ENCODE measurements around the gene F13A1. TPM values are rescaled to one million over a fixed set of nuclear protein-coding genes. Genes with fewer than 3 reads are reported as not detected.

F13A1 gene
- total and polyA plus RNA-seq, 12 donors, result 10.5 to 481 (median 157) TPM

- H3K27me3 ChIP-seq, result no peaks in the 10 kb centered on the region
- no peaks in the 10 kb centered on the region for H3K36me3 ChIP-seq (replicated peaks in 1 of 2)
- WGBS, 4 donors, result 86 to 91% (median 90%) methylated on average over 6 of the region's 6 CpGs
- intact Hi-C loops (cut with DNase I), result no loop called here
- H3K27ac ChIP-seq, result no peak overlapping the region
- TF ChIP-seq, protein P1, sequence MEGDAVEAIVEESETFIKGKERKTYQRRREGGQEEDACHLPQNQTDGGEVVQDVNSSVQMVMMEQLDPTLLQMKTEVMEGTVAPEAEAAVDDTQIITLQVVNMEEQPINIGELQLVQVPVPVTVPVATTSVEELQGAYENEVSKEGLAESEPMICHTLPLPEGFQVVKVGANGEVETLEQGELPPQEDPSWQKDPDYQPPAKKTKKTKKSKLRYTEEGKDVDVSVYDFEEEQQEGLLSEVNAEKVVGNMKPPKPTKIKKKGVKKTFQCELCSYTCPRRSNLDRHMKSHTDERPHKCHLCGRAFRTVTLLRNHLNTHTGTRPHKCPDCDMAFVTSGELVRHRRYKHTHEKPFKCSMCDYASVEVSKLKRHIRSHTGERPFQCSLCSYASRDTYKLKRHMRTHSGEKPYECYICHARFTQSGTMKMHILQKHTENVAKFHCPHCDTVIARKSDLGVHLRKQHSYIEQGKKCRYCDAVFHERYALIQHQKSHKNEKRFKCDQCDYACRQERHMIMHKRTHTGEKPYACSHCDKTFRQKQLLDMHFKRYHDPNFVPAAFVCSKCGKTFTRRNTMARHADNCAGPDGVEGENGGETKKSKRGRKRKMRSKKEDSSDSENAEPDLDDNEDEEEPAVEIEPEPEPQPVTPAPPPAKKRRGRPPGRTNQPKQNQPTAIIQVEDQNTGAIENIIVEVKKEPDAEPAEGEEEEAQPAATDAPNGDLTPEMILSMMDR (IDR thresholded peaks at IDR 0.05), result no peak
- no peak for TF ChIP-seq POLR2A (IDR thresholded peaks at IDR 0.05)
- H3K4me3 ChIP-seq, result no peak overlapping the region
- no peaks in the 10 kb centered on the region for H3K9me3 ChIP-seq (replicated peaks in 1 of 3)
- no peaks in the 10 kb centered on the region for H3K4me1 ChIP-seq (replicated peaks in 1 of 2)
- no peak for DNase-seq
Observed at GRCh38 chr6:6352772-6353171, 32.3 kb upstream of the F13A1 start.

DNA sequence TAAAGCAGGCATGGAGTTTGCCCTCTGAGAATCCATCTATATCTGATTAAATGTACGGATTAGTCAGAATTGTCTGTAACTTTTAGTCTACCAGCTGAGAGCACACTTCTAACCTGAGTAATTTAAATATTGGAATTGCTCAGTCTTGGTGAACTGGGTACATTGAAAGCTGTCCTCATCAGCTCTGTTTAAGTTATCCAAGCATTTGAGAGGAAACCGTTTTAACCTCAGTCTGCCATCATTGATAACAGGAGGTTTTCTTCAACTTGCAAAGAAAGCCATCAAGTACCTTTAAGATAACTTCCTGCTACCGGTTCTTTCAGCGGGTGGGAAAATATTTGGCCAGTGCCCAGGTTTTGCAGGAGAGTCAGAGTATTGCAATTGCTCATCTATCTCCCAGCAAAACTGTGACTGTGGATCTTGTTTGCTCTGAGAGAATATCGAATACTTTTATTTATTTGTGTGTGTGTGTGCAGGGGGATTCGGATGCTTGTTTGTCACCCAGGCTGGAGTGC lies 31.1 kb upstream of the F13A1 start:
- Histone ChIP-seq H3K9me3 (replicated peaks in 1 of 3) (no peaks in the 10 kb centered on the region), H3K36me3 (replicated peaks in 1 of 2) (no peaks in the 10 kb centered on the region), H3K4me3 (no peak overlapping the region), H3K27ac (no peak overlapping the region), H3K27me3 (no peaks in the 10 kb centered on the region), H3K4me1 (replicated peaks in 1 of 2) (no peaks in the 10 kb centered on the region)
- TF ChIP-seq POLR2A (IDR thresholded peaks at IDR 0.05), result no peak
- TF ChIP-seq, protein P1 (IDR thresholded peaks at IDR 0.05), result no peak
- intact Hi-C loops (cut with DNase I), result no loop called here
- 31 to 39% (median 33%) methylated on average over 6 of the region's 6 CpGs for WGBS, 4 donors
- DNase-seq, result no peak

DNA sequence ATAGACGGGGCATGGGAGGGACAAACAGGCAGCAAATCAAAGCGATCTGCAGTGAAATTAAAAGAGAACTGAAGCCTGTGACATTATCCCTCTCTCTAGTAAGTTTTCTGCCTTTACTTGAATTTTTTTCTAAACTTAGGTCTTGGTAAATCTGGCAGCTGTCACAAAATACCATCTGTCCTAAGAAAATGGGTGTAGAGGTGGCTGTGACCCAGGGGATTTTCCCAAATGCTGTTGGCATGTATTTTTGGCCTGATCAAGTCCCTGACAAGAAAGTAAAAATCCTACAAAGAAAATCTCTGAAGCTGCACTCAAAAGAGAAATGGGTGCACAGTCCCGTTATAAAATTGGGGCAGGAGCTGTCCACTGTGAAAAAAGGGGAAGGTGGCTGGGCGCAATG lies 30.2 kb upstream of the F13A1 start:
- 76 to 87% (median 78%) methylated on average over 4 of the region's 4 CpGs for WGBS, 4 donors
- TF ChIP-seq POLR2A (IDR thresholded peaks at IDR 0.05), result no peak
- TF ChIP-seq, protein P1 (IDR thresholded peaks at IDR 0.05), result no peak

DNA sequence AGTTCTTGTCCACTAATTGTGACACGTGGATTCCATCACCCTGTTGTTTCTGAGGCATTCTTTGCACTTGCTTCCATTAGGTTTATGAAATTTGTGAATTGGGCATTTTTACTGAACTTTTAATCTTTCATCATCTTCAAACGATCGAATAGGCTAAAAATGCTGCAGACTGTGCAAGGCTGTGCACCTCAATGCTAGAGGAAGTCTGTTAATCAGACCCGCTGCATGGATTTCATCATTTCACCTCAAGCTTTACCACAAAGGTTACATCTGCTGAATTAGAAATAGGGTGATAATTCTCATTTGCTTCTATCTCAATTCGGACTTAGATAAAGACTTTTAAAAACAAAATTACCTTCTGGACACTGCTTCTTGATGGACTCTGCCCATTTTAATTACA lies 27.8 kb upstream of the F13A1 start:
- no peak overlapping the region for H3K27ac ChIP-seq
- no peaks in the 10 kb centered on the region for H3K4me1 ChIP-seq (replicated peaks in 1 of 2)
- no peak for TF ChIP-seq POLR2A (IDR thresholded peaks at IDR 0.05)
- TF ChIP-seq, protein P1 (IDR thresholded peaks at IDR 0.05), result no peak
- WGBS, 4 donors, result 57 to 70% (median 62%) methylated on average over 5 of the region's 5 CpGs
- no peak for DNase-seq
- H3K36me3 ChIP-seq (replicated peaks in 1 of 2), result no peaks in the 10 kb centered on the region
- no peaks in the 10 kb centered on the region for H3K27me3 ChIP-seq
- no peaks in the 10 kb centered on the region for H3K9me3 ChIP-seq (replicated peaks in 1 of 3)
- no peak overlapping the region for H3K4me3 ChIP-seq
- intact Hi-C loops (cut with DNase I), result no loop called here

More for the DNA sequence above, 30.2 kb upstream of the F13A1 start:
- Histone ChIP-seq H3K27me3 (no peaks in the 10 kb centered on the region), H3K27ac (no peak overlapping the region), H3K4me1 (replicated peaks in 1 of 2) (no peaks in the 10 kb centered on the region), H3K4me3 (no peak overlapping the region), H3K36me3 (replicated peaks in 1 of 2) (no peaks in the 10 kb centered on the region), H3K9me3 (replicated peaks in 1 of 3) (no peaks in the 10 kb centered on the region)
- intact Hi-C loops (cut with DNase I), result no loop called here
- DNase-seq, result no peak
